GM21529 (cell line): ENCODE measurements around the gene ANKLE1.
A peak's percentile ranks its signal among the peaks of the same experiment; 100 is the strongest.

Experiments
- ATAC-seq: cut with Tn5 transposase; IDR thresholded peaks from one replicate; pipeline ENCODE4 v1.9.1; 2021; ENCODE audit not compliant: unreplicated experiment

The ANKLE1 gene

DNA sequence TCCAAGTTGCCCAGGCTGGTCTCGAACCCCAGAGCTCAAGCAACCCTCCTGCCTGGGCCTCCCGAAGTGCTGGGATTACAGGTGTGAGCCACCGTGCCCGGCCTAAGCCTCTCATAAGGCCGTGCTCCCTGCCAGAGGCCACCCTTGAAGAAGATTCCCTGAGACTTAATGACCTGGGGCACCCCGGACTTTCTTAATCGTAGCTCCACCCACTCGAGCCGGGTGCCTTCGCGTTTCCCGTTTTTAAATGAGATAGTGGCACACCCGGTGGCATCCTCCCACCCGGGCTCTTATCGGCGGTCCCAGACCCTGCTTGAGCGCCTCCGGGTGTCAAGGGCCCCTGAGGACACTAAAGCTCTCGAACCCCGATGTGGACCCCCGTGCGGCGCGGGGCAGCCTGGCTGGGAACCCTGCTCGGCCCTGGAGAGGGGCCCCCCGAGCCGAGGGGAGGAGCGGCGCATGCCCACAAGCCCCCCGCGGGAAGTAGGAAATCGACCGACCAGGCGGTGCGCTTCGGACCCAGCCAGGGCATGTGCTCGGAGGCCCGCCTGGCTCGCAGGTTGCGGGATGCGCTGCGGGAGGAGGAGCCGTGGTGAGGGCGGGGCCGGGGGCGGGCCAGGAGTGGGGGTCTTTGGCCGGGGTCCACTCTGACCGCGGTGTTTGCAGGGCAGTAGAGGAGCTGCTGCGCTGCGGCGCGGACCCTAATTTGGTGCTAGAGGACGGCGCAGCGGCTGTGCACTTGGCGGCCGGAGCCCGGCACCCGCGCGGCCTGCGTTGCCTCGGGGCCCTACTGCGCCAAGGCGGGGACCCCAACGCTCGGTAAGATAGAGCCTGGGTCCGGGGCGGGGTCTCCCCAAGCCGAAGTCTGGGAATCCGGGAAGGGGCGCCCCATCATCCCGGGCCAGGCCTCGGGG, at the start of gene ANKLE1:
Gene ANKLE1 (plus strand): TSS at position 511 of the 914 bp plus-strand sequence. CDS start 20 bp downstream, at position 531.
- ATAC-seq = no peak

GRCh38 chr19:17232258-17232657, 49.4 kb upstream of the ANKLE1 start:
- ATAC-seq = no peak

DNA sequence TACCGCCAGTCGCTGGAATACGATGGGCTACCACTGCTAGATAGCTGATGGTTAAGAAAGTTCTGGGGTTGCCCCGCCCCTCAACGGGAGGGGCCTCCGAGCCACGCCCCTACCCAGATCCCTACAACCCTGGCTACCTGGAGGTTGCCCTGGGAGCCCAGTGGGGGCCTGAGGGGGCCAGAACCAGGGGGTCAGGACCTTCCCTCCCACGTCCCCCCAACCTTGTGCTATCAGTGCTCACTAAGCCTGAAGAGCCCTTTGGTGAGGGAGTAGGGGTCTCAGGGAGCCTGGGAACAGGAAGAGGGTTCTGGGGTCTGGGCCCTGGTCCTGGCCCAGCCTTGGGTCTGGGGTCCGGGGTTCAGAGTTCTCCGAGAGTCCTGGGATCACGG, 46.8 kb upstream of the ANKLE1 start:
- ATAC-seq = peak; percentile 39

- ATAC-seq = peak; percentile 63
Measured at GRCh38 chr19:17235300-17235970, 46.3 kb upstream of the ANKLE1 start.

- no peak for ATAC-seq
Measured at GRCh38 chr19:17235971-17236777, 45.5 kb upstream of the ANKLE1 start.

DNA sequence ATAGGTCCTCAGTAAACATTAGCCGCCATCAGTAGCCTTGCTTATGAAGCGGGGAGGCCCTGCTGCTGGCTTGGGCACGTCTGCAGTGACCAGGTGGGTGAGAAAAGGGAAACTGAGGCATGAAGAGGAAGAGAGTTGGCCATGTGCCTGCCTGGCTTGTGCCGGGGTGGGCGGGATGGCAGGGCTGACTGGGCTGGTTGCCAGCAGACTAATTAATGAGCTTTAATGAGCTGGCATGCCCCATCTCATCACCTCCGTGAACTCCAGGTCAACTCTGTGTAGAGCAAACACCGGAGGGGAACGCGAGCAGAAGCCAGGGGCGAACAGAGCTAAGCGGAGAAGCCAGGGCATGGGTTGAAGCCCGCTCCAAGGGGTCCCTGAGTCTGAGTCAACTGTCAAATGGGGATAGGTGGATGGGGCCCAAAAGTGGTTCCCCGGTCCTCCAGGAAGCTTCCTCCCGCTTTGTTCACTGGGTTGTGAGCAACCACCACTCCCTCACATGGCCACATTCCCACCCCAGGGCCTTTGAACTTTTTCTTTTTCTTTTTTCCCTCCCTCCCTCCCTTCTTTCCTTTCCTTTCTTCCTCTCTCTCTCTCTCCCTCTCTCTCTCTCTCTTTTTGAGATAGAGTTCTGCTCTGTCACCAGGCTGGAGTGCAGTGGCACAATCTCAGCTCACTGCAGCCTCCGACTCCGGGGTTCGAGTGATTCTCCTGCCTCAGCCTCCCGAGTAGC, 44.7 kb upstream of the ANKLE1 start:
- no peak for ATAC-seq

DNA sequence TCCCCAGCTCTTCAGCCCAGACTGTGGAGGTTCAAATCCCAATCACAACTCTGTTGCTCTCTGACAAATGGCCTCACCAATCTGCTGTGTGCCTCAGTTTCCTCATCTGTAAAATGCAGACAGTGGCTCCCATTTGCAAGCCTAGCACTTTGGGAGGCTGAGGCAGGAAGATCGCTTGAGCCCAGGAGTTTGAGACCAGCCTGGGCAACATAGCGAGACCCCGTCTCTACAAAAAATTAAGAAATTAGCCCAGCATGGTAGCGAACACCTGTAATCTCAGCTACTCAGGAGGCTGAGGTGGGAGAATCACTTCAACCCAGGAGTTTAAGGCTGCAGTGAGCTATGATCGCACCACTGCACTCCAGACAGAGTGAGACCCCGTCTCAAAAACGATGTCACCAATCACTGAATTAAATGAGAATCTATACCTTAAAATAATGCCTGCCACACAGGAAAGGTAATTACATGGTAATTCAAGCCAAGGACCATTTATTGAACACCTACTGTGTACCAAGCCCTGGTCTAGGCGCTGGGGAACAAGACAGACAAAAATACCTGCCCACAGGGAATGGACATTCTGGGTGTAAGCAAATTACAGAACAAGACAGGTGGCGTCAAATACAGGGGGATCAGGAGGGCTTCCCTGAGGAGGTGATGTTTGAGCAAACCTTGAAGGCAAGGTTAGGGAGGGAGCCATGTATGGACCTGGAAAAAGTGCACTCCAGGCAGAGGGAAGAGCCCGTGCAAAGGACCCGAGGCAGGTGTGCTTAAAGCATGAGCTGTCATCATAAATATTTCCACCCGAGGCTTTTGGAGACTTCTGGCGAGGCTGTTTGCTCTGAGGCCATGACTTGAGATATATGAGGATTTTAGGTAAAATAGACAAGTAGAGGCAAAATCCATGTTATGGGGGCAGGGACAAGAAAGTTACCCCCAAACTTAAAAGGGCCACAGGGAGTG, 43.7 kb upstream of the ANKLE1 start:
- ATAC-seq = no peak

DNA sequence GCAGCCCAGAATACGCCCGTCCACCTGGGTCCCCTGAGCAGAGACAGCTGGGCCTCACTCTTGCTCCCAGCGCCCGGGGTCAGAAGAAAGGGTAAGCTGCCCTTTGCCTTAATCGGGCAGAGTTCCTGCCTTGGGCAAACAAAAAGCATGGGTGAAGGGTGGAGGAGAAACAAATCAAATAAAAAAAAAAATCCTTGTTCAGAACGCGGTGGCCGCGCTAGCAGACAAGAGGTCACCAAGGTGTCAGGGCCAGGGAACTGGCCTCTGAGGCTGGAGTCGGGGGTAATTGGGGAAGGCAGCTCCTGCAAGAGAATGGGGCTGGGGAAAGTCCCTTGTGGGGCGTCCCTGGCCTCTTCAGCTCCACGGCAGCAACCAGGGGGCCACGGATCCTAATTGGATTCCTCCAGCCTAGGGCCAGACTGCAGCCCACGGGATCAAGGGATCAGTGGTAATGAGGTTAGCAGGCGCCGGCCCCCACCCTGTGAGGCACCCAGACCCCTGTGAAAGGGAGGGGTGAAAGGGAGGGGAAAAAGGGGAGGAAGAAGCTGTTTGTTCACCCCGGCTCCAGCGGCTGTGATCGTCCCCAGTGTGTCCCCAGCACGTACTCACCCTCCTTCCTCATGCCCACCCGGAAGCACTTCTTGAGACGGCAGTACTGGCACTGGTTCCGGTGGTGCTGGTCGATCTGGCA, 41.5 kb upstream of the ANKLE1 start:
- ATAC-seq = no peak

GRCh38 chr19:17240826-17241399, 40.8 kb upstream of the ANKLE1 start:
- ATAC-seq = no peak

DNA sequence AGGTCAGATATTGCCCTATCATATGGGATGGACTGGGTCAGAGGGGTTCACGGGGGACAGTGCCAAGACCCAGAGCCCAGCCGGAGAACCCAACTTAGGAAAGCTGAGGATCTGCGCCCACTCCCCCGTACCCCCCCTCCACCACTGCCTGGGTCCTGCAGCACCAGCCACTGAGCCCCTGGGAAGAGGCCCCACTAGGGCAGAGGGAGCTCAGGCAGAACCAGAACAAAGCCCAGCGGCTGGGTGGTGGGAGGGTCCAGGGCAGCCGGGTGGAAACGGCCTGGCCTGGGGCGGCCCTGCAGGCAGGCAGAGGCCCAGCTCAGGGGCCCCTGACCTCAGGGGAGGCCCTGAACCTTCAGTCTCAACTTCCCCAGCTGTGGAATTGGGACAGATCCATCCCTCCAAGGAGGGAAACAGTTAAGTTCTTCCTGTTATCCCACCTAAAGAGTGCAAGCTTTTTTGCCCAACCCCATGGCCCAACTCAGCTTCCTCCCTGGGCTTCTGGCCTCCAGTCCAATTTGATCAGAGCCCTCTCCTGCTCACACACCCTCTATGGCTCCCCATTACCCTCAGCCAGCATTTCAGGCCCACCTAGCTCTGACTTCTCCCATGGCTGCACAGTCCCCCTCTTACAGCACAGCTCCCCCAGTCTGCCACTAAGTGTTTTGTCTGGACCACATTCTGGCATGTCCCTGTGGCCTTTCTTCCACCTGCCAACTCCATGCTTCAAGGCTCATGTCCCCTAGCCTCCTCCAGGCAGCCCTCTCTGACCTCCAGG, 39.1 kb upstream of the ANKLE1 start:
- no peak for ATAC-seq

DNA sequence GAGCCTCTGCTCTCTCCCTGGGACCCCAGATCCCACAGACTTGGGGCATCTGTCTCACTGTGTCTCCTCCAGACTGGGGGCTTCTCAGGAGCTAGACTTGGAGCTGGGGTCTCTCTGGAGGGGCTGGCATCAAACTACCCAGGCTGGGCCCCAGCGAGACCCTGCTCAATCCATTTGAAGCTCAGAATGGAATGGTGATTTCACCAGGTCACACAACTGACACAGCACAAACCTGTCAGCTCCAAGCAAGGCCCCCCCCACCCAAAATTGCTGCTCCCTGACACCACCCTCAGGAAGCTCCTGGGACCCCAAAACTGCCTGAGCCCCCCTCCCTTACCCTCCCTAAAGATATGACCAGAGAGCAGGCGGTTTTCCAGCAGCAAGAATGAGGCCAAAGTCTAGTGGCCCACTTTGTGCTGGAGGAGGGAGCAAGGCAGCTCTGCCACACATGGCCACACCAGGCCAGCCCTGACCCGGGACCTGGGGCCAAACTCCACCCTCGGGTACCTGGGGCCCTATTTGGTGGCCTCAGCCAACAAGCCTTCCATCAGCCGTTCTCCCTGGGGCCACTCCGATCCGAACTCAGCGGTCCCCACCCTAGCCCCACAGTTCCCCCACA, 38.4 kb upstream of the ANKLE1 start:
- no peak for ATAC-seq

DNA sequence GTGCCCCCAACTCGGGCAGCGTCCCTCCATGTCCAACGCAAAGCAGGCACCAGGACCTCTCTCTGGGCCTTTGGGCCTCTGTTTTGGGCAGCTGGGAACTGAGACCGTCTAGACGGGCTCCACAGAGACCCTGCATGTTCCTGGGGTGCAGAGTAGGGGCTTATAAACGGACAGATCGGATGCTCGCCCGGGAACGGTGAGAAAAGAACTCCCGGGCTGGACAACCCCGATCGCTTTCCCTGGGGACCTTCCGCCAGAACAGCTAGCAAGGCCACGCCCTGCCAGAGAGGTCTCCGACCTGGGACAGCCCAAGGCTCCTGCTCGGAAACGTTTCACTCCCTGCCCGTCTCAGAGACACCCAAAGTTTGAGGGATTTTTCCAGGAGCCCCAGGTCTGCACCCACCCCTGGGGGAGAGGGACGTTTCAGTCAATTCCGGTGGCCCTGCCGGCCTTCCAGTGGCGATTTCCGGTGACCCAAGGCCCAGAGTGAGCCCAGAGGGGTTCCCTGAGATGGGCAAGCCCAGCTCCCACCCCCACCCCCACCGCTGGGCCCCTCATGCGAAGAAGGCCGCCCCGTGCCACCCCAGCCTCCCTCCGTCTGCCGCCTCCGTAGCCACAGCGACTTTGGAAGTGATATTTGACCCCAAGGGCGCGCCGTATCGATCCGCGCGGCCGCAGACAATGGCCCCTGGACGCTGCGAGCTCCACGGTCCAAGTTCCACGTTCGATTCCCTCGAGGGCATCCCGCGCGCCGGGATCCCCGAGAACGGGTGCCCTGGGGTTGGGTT, 37.7 kb upstream of the ANKLE1 start:
- no peak for ATAC-seq

DNA sequence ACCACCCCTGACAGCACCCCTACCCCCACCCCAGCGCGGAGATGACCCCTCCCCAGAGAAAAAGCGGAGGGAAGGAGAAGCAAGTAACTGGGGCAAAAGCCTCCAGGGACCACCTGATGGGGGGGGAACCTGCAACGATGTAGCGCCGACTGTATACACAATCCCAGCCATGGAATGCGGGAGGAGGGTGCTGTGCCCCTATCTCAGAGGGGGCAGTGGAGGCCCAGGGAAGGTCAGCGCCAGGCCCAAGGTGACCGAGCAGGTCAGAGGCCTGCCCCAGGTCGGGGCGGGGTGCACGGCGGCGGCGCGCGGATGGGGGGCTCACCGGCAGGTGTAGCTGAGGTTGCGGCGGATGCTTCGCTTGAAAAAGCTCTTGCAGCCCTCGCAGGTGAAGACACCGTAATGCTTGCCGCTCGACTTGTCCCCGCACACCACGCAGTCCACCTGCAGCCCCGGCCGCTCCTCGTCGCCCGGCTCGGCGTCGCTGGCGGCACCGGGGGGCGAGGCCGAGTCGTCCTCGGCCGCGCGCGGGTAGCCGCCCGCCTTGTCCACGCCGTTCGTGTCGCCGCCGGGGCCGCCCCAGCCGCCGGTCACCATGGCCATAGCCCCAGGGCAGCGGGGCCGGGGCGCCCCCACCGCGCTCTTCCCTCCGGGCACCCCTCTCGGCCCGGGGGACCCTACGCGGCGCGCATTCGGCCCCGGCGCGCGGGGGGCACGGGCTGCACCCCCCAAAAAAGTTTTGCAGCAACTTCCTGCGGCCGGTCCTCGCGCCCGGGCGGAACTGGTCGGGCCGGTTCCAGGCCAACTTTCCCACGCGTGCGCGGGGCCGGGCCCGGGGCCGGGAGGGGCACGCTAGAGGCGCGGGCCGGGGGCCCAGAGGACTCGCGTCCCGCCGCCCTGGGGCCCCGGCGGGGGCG, 36.8 kb upstream of the ANKLE1 start:
- ATAC-seq = peak; percentile 14

DNA sequence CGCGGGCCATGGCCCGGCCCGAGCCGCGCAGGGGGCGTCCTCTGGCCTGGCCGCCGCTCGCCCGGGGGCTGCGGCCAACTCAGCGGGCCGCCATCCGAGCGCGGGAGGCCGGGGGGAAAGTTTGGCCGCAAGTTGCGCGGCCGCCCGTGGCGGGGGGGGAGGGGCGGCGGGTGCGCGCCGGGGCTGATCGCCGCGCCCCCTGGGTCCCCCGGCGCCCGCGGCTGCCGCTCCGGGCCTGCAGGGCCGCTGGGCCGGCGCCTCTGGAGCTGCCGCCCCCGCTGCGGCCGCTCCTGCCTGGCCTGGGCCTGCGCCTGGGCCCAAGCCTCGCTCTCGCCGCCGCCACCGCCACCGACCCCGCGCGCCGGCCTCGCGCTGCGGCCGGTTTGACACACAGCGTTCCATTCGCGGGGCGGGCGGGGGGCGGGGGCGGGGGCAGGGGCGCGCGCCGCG, 36.1 kb upstream of the ANKLE1 start, which contains the start of gene NR2F6:
Gene NR2F6 (minus strand): TSS at position 385 of the 450 bp plus-strand sequence. CDS start 699 bp downstream, outside the sequence.
- peak; percentile 22 for ATAC-seq

DNA sequence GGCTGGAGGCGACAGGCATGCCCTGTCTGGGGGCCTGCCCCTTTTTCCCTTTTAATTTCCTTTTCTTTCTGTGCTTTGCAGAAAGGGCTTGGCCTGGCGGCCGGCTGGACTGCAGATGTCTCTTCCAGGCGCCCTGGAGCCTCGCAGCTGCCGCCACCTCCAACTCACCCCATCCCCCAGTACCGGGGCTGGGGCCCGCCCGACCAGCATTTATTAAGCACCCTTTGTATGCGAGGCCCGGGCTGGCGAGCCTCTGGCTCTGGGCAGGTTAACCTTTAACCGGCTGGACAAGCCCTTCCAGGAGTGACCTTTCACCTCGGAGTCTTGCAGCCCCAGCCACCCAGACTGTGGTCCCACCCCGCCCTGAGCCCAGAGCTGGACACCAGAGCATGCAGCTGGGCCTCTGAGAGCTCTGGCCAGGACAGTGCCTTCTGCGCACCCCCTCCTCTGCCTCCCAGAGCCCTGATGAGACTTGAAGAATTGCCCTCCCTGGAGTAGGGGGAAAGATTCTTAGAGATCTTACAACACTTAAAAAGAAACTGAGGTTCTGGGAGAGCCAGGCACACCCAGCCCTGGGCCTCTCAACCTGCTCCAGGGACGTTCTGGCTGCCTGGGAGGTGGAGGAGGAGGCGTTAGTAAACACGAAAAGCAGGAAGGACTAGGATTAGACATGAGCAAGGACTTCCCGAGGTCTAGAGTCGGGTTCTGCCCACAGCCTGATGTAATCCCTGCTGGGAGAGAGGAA, 34.8 kb upstream of the ANKLE1 start:
- ATAC-seq = no peak
